AG09319 (cell line): ENCODE data around the gene ALAD.
"Not testable (repeated sequence)": the region's sequence is repeated elsewhere in the genome, so short reads cannot be mapped to it uniquely, and the experiment has no call there.

Experiments used
- DNase-seq: peaks from one replicate; pipeline ENCODE4 v3.0.0-alpha.2; 2010; ENCODE audit warnings: low read depth; ENCODE audit errors: extremely low read depth
- CTCF ChIP-seq: IDR thresholded peaks from 2 replicates; pipeline ENCODE4 v1.5.1; 2011; ENCODE audit warnings: low read depth, mild to moderate bottlenecking, inconsistent platforms, low read length, moderate library complexity

ALAD gene

GRCh38 chr9:113368982-113369854 lies 31.9 kb downstream of the ALAD start:
- DNase-seq: no peak
- TF ChIP-seq CTCF: no peak

DNA sequence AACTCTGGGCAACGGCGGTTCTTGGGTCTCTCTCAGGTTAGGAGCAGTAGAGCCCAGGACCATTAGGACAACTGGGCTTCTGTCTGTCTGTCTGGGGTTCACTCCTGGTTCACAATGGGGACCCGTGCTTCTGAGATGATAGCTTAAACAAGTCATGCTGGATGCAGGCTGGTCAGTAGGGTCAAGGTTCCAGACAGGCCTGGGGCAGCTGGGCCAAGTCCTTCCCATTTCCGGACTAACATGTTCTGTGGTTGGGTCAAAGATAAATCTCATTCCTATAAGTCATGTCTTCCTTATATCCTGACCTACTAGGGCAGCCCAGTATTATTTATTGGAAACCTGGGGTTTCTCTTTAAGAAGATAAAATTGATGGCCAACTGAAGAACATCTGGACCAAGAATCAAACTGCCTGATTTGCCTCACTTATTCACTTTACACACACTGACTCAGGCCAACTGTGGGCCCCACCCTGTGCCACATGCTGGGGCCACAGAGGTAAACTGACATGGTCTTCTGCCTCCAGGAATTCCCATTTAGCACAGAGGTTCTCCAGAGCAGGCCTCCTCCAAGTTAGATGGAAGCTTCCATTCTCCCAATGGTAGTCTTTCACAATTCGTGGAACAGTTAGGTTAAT lies 32.6 kb downstream of the ALAD start:
- no peak for DNase-seq
- no peak for TF ChIP-seq CTCF

GRCh38 chr9:113365652-113366051 lies 35.4 kb downstream of the ALAD start:
- DNase-seq: not testable (repeated sequence)

DNA sequence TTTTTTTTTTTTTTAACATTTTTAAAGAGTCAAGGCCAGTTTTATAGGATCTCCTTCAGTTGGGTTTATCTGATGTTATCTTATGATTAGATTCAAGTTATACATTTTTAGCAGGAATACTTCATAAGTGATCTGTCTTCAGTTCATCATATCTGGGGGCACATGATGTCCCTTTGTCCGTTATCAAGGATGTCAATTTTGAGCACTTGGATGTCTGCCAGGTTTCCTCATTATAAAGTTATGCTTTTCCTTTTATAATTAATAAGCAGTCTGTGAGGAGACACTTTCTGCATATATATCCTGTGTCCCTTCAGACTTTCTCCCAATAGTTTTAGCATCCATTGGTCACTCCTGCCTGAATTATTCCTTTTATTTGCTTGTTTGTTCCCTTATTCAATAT lies 36.1 kb downstream of the ALAD start:
- no peak for TF ChIP-seq CTCF
- DNase-seq: no peak

DNA sequence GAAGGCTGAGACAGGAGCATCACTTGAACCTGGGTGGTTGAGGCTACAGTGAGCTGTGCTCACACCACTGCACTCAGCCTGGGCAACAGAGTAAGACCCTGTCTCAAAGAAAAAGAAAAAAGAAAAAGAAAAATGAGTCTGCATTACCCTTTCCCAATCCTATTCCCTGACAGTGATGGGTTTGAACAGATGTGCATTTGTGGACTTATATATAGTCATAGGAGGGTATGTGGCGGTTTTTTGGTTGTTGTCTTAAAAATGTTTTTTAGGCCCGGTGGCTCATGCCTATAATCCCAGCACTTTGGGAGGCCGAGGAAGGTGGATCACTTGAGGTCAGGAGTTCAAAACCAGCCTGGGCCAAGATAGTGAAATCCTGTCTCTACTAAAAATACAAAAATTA lies 37.7 kb downstream of the ALAD start:
- TF ChIP-seq CTCF: no peak

GRCh38 chr9:113361304-113362018 lies 39.6 kb downstream of the ALAD start:
- TF ChIP-seq CTCF: no peak
- peak; percentile 15 for DNase-seq

More for the DNA sequence above, 37.7 kb downstream of the ALAD start:
- DNase-seq: no peak

GRCh38 chr9:113360242-113360842 lies 40.7 kb downstream of the ALAD start:
- TF ChIP-seq CTCF: no peak
- no peak for DNase-seq
